Upper lobe of left lung (tissue), 4 donors: ENCODE measurements around the gene SLC22A1.

Experiments
- CTCF ChIP-seq, 6 experiments: fragments of 450-650 bp in 4 of 6; fragments of 200-600 bp in 2 of 6; sonication (generic) in 2 of 6; IDR thresholded peaks; one replicate each; pipeline ENCODE4 v1.5.1; 2016 to 2019; ENCODE audit warnings: antibody characterized with exemption in 6 of 6
- EP300 ChIP-seq, 4 donors: sonication (generic); formaldehyde crosslinking; IDR thresholded peaks; one replicate each; pipeline ENCODE4 v1.5.1; 2017; ENCODE audit warnings: antibody characterized with exemption in 4 of 4, control low read depth in 2 of 4
- POLR2A ChIP-seq, 4 donors: fragments of 450-650 bp; IDR thresholded peaks; one replicate each; pipeline ENCODE4 v1.5.1; 2016 to 2017; ENCODE audit warnings: antibody characterized with exemption in 4 of 4, mild to moderate bottlenecking in 2 of 4
- POLR2AphosphoS5 ChIP-seq, 2 donors: sonication (generic); formaldehyde crosslinking; IDR thresholded peaks; one replicate each; pipeline ENCODE4 v1.5.1; 2017; ENCODE audit warnings: antibody characterized with exemption in 2 of 2

GRCh38 chr6:160103825-160104100 lies 17.9 kb upstream of the SLC22A1 start:
- no peak for TF ChIP-seq EP300 (IDR thresholded peaks at IDR 0.05)
- no peak for TF ChIP-seq CTCF (IDR thresholded peaks at IDR 0.05)
- no peak for TF ChIP-seq POLR2A (IDR thresholded peaks at IDR 0.05)
- no peak for TF ChIP-seq POLR2AphosphoS5 (IDR thresholded peaks at IDR 0.05)
